ENCODE results near the gene OR8B8.
"Not testable (repeated sequence)": the region's sequence is repeated elsewhere in the genome, so short reads cannot be mapped to it uniquely, and the experiment has no call there.

- TF ChIP-seq POLR2A (IDR thresholded peaks at IDR 0.05; ENCODE audit: low read depth, low read length); RCOR1 (IDR thresholded peaks at IDR 0.05; ENCODE audit: insufficient replicate concordance, low read length); USF2 (IDR thresholded peaks at IDR 0.05; ENCODE audit: low read depth, low read length); CEBPB (IDR thresholded peaks at IDR 0.05; ENCODE audit: low read depth, low read length); ELK1 (IDR thresholded peaks at IDR 0.05; ENCODE audit: borderline replicate concordance, low read depth, low read length); CTCF (conservative IDR thresholded peaks at IDR 0.05; ENCODE audit: low read depth, low read length); RAD21 (IDR thresholded peaks at IDR 0.05; ENCODE audit: low read length); MAZ (IDR thresholded peaks at IDR 0.05; ENCODE audit: borderline replicate concordance, low read depth, low read length); MAFK (IDR thresholded peaks at IDR 0.05; ENCODE audit: low read depth, low read length); SMC3 (IDR thresholded peaks at IDR 0.05; ENCODE audit: low read depth, low read length): not testable (repeated sequence)
These were observed 13.9 kb upstream of the OR8B8 start for GRCh38 chr11:124459379-124459778.
